ENCODE data around the gene NLRC3.
"Not testable (repeated sequence)": the region's sequence is repeated elsewhere in the genome, so short reads cannot be mapped to it uniquely, and the experiment has no call there.

Gene NLRC3

DNA sequence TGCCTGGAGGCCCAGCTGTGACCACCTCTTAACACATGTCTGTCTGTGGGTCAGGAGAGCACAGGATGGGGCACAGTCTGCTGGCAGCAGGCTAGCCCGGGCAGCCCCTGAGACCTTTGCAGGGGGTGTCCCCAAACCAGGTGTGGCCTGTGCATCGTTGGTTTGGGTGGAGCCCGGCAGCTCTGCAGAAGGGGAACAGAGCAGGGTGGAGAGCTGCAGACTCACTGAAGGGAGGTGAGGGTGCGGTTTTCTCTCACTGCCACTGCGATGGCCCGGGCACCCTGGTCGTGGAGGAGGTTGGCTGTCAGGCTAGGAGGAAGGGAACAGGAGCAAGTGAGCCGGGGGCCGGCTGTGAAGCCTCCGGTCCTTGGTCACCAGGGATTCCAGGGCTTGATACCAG is 28.8 kb downstream of the NLRC3 start:
- DNase-seq (ENCODE audit: low read depth) = no peak

DNA sequence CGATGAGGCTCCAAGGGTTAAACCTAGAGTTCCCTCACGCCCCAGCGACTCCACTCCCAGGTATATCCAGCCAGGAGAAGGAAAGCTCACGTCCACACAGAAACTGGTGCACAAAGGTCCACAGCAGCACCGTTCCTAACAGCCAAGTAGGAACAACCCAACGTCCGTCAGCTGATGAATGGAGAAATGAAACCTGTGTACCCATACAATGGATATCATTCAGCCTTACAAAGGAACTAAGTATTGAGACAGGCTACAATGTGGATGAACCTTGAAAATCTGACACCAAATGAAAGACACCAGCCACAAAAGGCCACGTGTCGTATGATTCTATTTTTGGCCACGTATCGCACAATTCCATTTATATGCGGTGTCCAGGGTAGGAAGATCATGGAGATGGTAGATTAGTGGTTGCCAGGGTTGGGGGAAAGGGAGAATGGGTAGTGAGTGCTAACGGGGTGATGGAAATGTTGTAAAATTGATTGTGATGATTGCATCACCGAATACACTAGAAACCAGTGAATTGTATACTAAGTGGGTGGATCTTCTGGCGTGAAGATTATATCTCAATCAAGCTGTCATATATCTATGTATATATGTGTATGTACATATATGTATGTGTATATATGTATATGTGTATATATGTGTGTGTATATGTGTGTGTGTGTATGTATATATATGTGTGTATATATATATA is 30.1 kb downstream of the NLRC3 start:
- no peak for DNase-seq (ENCODE audit: low read depth)

DNA sequence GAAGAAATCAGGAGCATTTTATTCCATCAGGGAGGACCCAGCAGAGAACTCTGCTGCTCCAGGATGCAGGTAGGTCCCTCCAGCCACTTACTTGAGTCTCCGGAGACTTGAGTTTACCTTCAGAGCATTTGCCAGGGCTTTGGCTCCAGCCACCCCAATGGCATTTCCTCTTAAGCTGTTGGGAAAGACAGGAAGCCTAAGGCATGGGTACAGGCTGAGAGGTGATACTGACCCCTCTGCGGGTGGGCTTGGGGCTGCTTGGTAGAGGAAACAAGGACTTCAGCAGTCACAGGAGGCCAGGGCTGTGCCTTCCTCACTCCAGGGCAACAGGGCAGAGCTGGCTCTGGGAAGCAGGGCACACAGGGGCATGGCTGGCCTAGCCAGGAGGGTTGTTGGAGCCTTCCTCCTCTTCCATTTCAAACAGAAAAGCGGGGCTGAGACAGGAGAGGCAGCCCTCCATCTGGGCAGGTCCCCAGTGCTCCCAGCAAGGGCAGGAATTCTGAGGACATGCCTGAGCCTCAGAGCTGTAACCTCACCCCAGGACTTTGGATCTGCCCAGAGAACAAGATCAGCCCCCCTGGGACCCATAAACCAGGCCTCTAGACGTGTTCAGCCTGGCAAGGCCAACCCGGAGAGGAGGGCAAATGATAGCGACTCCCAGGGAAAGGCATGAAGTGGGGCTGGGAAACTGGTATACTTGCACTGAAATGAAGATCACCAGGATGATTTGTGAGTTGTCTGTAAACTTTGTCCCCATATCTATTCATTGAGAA is 34.4 kb downstream of the NLRC3 start:
- DNase-seq (ENCODE audit: low read depth) = no peak

DNA sequence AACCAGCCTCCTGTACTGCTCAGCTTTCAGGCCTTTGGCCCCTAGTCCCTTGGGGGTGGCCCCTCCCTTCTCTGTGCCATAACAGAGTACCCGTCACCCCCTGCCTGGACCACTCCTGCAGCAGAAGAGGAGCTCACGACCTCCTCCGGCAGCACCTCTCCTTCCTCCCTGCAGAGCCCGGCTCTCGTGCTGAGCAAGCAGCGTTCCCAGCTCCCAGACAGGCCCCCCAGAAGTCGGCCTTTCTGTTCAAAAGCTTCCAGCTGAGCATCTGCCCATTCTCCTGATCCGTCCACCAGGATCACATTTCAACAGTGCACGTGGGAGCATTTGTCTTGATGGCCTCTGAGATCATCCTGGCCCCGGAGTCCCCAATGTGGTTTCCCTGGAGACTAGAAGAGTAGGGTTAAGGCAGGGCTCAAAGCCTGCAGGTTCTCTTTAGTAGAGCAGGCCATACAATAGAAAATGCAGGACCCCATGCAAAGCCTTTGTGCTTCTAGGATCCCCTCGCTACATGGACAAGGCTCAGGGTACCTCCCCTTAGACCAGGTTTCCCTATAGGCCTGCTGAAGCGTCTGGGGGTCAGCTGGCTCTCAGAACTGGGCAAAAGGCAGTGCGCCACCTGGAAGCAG is 35.6 kb downstream of the NLRC3 start:
- no peak for DNase-seq (ENCODE audit: low read depth)

DNA sequence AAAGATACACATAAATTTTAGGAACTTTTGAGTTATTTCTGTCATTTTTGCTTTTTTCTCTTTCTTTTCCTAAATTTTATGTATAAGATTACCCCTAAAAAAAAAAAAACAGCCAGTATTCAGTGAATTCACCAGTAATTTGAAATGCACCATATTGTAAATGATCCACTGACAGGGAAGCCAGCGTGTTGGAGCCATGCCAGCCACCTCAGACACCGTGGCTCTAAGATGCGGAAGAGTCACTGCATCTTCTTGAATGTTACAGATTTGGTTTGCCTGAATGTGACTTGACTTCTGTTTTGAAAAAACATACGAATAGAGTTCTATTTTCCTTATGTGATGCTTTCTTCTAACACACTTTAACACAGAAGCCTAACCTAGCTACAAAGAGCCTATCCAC is 39.0 kb downstream of the NLRC3 start:
- no peak for DNase-seq (ENCODE audit: low read depth)

DNA sequence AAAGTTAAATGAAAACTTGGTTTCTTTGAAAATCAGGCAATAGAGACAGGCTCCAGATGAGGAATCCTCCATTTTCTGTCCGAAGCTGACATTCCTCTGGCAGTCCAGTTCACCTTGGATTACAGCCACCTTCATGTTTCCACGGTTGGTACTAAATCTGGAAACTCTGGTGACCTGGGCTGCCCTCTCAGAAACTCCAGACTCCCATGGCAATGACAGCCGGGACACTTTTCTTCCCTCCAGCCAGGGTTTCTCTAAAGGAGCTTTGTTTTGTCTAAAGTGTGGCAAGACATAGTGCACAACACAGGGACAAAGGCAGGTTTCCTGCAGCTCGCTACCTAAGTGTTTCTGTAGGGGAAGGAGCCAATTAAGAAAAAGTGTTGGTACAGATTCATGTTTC is 40.4 kb downstream of the NLRC3 start:
- no peak for DNase-seq (ENCODE audit: low read depth)

DNA sequence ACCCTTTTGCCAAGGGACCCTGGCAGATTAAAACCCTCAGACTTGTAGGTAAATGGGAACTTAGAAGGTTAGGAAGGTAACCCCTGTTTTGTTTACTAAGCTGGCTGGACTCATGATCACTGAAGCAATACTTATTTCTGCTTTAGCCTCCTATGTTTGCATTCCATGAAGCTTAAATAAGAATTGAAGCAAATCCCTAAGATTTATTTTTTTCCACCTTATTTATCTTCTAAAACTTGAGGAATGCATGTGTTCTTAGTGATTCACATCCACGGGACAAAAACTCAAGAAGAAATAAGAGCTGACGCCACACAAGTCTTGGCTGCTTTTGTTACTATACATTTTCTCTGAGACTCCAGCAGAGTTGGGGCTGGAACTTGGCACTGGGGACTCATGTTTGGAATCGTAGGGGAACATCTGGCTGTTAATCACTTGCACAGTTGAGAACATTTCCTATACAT is 40.9 kb downstream of the NLRC3 start:
- peak; percentile 68 for DNase-seq (ENCODE audit: low read depth)

DNA sequence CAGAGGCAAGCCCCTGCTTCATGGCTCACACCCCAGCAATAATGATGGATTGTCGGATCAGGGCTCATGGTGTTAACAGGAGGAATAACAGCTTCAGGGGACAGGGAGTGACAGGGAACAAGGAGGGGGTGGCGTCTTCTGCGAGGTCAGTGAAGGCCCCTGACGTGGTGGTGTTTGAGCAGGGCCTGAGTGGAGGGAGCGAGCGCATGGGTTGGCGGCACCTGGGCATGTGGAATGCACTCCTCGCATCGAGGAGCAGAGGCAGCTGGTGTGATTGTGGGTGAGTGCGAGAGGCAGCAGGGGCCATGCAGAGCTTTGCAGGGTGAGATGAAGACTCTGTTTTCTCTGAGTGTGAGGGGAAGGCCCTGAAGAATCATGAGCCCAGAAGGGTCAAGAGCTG is 43.1 kb downstream of the NLRC3 start:
- no peak for DNase-seq (ENCODE audit: low read depth)

DNA sequence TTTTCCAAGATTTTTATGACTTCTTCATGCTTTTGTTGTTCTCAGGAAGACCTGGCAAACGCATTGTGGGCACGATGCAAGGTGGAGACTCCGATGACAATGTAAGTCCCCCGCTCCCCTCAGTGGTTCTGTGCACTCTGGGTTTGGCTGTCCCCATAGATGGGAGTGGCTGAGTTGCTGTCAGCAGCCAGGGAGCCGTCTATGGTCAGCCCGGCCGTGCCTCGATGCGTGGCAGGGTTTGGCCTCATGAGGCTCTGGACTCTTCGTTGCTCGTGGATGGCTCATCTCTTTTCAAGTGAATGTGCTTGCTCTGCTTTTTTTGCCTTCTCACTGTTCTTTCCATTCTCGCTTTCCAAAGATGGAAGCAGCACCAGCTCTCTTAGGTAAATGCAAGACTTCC is 44.5 kb downstream of the NLRC3 start:
- DNase-seq (ENCODE audit: low read depth) = no peak

DNA sequence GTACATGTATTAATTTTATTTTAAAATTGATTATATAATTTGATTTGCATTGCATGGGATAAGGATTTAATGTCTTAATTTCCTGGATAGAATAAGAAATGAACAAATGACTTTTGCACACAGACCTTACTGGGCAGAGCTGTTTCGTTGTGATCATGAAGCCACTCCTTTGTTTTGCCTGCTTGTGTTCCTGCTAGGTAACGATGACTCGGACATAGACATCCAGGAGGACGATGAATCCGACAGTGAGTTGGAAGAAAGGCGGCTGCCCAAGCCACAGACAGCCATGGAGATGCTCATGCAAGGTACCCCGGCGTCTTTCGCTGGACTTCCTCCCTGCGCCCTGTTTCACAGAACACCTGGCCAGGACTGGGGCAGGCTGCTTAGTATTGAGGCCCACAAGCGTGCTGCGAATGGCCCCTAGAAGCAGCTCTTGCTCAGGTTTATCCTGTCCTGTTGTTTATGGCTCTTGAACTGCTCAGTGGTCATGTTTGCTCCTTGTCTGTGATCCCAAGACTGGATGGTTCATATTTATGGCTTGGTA is 46.8 kb downstream of the NLRC3 start:
- no peak for DNase-seq (ENCODE audit: low read depth)

DNA sequence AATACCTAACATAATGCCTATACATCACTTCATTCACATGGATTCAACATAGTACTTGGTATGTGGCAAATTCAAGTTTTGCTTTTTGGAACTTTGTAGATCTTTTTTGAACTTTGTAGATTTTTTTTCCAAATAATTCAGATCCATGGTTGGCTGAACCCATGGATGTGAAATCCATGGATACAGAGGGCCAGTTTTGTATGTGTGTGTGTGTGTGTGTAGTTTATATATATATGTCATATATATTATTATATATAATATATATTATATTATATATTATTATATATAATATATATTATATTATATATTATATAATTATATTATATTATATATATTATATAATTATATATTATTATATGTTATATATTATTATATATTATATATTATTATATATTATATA is 48.0 kb downstream of the NLRC3 start:
- no peak for DNase-seq (ENCODE audit: low read depth)

DNA sequence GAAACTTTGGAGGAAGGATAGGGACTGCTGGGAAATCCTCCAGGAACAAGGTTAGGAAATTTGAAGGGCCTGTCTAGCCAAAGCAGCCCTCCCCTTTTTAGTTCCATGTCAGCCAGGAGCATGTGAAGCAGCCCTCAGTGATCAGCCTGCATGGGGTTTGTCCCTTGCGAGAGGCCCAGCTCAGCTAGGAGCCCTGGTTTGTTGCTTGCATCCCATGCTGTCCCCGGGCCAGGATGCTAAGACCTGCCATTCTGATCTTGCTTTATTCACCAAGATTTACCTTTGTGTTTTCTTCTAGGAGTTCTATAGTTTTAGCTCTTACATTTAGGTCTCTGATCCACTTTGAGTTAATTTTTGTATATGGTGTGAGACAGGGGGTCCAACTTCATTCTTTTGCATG is 48.8 kb downstream of the NLRC3 start:
- DNase-seq (ENCODE audit: low read depth) = no peak

DNA sequence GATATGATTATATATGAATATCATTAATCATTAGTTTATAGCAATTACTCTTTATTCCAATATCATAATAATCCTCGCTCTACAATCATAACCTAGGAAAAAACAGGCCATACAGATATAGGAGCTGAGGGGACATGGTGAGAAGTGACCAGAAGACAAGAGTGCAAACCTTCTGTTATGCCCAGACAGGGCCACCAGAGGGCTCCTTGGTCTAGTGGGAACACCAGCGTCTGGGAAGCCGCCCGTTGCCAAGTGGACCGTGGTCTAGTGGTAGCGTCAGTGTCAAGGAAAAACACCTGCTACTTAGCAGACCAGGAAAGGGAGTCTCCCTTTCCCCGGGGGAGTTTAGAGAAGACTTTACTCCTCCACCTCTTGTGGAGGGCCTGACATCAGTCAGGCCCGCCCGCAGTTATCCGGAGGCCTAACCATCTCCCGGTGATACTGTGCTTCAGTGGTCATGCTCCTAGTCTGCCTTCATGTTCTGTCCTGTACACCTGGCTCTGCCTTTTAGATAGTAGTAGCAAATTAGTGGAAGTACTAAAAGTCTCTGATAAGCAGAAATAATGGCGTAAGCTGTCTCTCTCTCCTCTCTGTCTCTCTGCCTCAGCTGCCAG is 49.9 kb downstream of the NLRC3 start:
- not testable (repeated sequence) for DNase-seq (ENCODE audit: low read depth)

DNA sequence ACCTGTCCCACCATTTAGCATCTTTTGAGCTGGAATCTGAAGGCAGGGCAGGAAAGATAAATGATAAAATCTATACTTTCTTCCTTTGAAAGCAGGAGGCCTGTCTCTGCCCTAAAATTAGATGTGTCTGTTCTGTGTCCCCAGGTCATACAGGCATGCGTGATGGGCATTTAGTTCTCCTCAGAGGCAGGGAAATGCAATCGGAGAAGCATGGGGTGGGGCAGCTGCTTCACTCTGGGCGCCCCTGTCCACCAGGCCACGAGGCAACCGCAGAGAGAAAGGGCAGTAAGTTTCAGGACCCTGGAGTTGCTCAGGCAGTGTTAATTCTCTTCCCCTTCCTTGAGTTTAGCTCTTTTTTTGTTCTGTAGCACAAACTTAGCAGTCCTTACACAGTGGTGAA is 51.3 kb downstream of the NLRC3 start:
- DNase-seq (ENCODE audit: low read depth) = no peak

DNA sequence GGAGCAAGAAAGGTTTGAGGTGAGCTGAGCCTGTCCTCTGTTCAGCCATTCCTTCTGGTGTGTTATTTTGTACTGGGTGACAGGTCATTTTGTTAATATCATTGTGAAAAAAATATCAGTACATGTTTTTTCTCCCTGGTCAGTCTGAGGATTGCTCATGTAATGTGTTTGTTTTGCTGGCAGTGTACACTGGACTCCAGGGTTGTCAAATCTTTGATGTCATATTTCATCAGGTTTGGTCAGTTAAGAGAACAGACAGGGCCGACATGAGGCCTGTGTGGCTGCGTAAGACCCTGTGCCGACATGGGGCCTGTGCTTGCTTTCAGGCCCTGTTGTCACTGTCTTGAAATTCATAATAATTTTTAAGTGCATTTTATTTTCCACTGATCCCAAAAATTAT is 53.9 kb downstream of the NLRC3 start:
- DNase-seq (ENCODE audit: low read depth) = no peak

DNA sequence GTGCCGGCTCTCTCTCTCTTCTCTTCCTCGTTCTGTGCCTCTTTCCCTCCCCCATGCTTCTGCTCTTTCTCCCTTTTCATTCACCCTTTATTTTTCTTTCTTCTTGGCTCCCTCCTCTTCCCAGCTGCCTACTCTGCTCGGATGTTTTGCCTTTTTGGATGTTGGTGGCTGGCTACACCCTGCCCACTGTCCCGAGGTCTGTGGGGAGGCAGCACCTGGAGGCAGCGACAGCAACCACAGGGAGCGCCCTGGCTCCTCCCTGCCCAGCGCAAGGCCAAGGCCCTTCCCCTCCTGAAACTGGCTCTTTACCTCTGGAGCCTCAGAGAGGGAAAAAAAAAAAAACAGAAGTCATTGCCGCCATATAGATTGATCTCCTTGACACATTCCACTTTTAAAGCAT is 56.4 kb downstream of the NLRC3 start:
- DNase-seq (ENCODE audit: low read depth) = no peak

DNA sequence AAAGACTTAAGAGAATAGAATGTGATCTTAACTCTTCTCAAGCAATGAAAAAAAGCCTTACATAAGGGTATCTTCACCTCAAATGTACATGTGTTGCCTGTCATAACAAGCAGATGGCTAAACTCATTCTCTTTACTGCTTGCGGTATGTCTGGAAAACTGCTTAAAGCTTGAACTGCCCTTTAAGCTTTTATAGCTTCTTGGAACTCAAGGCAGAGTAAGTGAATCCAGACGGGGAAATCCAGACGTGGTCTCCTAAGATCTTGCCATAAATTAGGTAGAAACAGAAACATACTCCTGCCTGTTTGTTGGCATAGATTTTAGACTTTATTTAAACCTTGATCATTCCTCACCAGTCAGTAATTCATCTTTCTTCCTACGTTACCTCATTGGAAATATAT is 56.8 kb downstream of the NLRC3 start:
- peak; percentile 73 for DNase-seq (ENCODE audit: low read depth)

DNA sequence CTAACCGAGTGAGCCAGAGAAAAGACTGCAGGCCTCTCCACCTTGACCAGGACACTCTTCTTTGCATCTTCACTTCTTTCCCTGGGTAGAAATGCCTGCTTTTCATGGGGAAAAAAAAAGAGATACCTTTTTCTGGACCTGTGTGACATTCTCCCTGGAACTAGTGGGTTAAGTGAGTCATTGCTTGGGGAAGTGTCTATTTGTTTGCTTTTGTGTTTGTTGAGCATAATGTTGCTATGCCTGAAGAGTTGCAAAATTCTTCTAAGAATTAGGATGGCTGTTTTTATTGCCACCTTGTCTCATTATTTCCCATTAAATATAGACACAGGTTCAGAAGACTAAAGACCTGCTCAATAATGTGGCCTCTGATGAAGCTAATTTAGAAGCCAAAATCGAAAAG is 57.6 kb downstream of the NLRC3 start:
- no peak for DNase-seq (ENCODE audit: low read depth)

DNA sequence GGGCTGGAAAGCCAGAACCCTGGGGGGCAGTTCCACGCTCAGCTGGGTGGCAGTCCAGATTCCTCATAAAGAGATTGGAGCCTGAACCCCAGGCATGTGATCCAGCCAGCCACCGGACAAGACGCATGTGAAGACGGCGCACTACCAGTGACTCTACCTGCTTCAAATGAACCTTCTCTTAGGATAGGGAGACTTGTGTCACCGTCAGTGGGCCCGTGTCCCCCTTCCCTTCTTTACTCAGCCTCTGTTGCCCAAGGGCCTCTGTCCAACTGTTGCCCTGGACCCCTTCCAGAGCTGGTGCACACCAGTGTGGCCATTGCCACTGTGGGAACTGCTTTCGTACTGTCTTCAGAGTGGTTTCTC is 58.2 kb downstream of the NLRC3 start:
- no peak for DNase-seq (ENCODE audit: low read depth)

DNA sequence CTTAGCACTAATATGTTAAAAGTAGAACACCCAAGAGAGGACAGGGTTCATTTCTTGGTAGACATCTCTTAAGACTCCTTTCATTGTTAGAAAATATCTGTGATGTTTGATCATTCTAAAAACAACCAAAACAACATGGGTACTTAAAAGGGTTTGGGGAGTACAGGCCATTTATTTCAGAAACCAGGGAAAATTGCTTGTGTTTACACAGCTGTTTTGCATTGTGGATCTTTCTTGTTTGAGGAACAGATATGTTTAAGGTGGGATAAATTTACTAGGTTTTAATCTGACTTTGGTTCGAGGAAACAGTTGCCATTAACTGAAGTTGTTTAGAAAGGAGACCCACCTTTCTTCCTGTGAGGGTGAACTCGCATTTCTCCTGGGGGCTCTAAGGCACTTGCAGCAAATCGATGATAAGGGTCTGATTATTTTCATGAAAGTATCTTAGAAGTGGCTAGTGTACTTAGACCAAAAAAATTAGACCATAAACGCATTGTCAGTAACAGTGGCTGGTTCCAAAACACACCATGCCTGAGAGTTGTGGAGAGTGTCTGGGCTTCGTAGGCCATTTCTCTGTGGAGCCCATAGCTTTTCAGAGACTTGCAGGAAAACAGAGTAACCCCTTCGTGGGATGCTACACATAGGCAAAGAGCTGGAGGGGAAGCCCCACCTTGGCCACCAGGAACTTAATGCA is 58.8 kb downstream of the NLRC3 start:
- no peak for DNase-seq (ENCODE audit: low read depth)

DNA sequence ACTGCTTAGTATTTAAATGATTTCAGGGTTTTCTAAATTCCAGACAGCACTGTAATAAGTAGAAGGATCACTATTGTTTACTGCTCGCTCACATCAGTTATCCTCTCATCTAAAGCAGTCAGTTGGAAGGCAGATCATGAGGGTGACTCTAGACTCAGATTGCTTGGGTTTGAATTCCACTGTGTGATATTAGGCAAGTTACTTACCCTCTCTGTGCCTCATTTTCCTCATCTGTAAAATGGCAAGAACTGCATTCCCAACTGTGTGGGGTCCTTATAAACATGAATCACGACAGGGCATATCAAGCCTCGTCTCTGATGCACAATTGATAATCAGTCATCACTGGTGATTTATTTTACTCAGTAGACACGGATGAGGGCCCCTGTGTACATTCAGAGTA is 61.3 kb downstream of the NLRC3 start:
- no peak for DNase-seq (ENCODE audit: low read depth)

DNA sequence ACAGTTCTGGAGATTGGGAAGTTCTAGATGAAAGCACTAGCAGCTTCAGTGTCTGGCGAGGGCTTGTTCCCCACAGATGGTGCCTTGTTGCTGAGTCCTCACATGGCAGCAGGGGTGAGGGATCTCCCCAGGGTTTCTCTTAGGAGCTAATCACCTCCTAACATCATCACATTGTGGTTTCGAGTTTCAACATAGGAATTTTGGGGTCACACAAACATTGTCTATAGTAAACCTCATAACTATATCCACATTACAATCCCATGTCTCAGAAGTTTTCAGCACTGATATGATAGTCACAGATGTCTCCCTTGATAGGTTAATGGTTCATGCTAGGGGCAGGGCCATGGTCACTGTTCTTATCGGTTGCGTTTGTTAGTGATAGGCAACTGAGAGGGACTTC is 62.6 kb downstream of the NLRC3 start:
- DNase-seq (ENCODE audit: low read depth) = peak; percentile 65
